NCI-H510A treated with DMSO at 0.1 percent for 48 hours (cell line): ENCODE results near the gene AMOTL1.
"Not testable (repeated sequence)": the region's sequence is repeated elsewhere in the genome, so short reads cannot be mapped to it uniquely, and the experiment has no call there.

Experiments used
- DNase-seq: peaks from one replicate; lab custom pipeline; 2025; lab: John Stamatoyannopoulos, UW

Gene AMOTL1

DNA sequence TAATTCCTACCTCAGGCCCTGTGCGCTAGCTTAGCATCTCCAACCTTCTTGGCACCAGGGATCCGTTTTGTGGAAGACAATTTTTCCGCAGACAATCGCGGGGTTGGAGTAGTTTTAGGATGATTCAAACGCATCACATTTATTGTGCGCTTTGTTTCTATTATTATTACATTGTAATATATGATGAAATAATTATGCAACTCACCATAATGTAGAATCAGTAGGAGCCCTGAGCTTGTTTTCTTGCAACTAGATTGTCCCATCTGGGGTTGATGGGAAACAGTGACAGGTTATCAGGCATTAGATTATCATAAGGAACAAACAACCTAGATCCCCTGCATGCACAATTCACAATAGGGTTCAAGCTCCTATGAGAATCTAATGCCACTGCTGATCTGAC is 52.3 kb downstream of the AMOTL1 start:
- DNase-seq = no peak

DNA sequence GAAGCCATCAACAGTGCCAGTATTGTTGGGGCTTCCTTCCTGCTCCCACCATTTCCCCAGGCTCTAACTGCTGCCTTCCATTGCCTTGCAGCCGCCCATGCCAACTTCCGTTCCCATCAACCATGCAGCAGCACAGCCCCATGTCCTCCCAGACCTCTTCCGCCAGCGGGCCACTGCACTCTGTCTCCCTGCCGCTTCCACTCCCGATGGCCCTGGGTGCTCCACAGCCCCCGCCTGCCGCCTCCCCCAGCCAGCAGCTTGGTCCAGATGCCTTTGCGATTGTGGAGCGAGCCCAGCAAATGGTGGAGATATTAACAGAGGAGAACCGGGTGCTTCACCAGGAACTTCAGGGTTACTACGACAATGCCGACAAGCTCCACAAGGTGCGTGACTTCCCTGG is 53.3 kb downstream of the AMOTL1 start:
- DNase-seq = no peak

DNA sequence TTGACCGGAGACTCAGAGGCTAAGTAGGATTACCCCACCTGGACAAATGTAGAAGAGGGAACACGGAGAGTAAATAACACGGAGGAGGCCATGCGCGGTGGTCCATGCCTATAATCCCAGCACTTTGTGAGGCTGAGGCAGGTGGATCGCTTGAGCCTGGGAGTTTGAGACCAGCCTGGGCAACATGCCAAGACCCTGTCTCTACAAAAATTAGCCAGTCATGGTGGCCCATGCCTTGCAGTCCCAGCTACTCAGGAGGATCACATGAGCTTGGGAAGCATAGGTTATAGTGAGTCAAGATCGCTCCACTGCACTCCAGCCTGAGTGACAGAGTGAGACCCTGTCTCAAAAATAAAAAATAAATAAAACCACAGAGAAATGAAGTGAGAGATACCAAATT is 53.9 kb downstream of the AMOTL1 start:
- DNase-seq = no peak

DNA sequence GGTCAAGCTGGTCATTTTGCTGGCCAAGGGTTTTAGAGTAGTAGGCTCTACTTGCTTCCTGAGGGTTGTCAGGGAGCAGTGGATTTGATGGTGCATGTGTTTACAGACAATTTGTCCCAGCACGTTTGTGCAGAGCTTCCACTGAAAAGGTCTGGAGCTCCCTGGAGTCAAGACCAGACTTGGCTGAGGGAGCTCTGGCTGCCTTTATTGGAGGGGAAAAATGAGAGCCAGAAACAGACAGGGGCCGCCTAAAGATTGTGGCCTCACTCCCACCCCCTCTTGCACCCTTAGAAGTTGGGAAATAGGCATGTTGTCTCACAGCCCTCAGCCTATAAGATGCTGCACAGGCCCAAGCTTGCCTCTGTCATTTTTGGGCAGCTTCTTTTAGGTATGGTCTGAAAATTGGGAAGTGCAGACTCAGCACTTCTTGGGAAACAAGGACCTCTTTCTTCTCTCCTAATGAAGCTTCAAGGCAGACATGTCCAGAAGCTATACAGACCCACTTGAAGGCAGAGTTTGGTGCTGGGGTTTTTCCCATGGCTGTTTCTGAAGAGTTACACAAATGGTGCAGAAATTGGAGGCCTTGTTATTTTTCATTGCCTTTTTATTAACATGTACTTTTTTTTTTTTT is 55.1 kb downstream of the AMOTL1 start:
- no peak for DNase-seq

DNA sequence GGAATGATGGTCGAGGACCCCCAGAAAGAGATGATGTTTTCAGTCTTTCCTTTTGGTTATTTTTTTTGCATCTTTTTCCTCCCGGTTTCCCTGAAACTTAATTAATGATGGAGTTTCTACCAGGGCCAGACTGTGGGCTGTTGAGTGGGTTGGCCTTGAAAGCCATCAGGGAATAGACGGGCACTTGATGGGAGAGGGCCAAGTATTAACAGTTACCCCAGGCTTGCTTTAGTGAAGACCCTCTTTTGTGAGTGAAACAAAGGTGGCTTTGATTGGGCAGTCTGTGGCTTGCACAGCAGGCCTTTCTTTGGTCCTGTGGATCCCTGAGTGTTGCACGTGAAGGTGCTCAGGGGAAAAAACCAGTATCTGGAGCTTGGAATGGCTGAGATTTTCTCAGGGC is 56.9 kb downstream of the AMOTL1 start:
- no peak for DNase-seq

DNA sequence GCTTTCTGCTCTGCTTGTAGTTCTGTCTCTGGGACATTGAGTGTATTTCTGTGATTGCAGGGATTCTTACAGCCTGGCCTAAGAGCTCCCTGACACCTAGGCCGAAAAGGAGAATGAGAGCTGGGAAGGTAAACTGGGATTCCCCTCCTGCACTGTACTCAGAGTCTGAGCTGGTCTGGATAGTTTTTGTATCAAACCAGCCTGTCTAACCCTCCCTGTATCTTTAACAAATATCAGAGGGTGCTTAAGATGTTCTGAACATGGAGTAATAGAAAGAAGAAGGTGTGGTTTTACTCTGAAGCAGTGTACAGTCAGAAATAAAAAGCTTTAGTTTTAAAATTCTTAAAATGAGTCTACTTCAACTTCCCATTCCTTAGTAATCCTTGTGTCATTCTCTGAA is 57.3 kb downstream of the AMOTL1 start:
- DNase-seq = no peak

DNA sequence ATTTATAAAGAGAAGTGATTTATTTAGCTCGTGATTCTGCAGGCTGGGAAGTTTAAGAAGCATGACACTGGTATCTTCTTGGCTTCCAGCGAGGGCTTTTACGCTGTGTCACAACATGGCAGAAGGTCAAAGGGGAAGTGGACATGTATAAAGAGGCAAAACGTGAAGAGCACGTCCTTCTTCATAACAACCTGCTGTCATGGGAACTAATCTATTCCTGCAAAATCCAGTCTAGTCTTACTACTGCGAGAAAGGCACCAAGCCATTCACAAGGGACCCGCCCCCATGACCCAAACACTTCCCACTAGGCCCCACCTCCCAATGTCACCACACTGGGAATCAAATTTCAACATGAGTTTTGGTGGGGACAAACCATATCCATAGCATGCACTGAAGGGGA is 58.3 kb downstream of the AMOTL1 start:
- DNase-seq = no peak

DNA sequence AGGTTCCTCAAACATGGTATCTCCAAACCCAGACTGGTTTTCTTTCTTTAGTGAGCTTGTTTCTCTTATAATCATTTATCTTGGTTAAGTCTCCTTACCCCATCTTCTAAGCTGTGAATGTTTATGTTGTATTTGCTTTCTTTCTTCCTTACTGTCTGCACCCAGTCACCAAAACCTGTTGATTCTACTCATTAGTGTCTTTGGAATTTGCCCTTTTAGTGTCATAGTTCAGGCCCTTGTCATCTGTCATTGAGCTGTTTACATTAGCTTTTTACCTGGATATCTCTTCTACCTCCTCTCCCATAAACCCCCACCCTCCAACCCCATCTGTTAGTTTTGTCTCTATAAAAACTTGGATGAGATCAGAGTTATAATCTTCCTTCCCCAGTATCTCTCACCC is 59.9 kb downstream of the AMOTL1 start:
- DNase-seq = no peak

DNA sequence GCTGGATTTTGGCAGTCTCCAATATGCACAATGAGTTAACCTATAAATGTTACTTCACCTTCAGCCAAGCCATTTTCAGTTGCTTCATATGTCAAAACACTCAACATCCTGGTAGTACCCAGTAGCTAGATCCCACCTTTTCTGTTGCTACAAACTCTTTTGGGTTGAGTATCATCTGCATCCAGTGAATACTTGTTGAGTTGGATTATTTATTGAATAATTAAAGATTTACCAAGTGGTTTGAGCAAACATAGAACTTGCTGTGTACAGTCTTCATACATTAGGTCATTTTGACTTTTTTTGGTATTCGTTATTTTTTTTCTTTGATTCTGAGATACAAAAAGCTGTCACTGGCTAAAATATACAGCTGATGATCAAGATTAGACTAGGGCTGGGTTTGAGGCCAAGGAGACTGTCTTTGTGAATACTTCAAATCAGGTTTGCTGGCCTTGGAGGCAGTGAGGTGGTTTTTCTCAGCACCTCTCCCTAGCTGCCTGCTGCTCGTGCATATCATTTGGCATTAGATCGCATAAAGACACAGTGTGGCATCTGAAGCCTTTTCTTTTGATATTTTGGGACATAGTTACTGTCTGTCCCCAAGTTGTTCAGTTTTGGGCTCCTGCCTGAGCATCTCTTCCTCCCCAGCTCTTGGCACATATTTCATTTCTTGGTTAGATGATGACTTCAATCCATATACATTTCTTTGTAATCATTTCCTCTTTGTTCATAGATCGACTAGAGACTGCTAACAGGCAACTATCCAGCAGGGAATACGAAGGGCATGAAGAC is 62.8 kb downstream of the AMOTL1 start:
- no peak for DNase-seq

DNA sequence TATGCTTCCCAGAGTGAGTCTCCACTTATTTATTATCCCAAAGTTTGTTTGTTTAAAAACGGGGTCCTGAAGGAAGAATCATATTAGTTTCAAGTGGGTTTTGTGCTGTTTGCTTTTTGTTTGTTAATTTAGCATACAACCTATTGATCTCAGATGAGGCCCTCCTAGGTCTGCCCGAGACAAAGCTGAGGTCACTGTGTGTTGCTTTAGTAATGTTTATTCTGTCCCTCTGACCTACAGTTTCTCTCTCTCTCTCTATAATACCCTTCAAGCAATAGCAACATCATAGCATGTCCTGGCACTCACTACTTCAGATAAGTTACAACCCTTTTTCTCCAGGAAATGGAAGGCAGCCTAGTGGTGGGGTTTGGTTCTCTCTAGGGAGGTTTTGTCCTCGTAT is 63.4 kb downstream of the AMOTL1 start:
- no peak for DNase-seq

DNA sequence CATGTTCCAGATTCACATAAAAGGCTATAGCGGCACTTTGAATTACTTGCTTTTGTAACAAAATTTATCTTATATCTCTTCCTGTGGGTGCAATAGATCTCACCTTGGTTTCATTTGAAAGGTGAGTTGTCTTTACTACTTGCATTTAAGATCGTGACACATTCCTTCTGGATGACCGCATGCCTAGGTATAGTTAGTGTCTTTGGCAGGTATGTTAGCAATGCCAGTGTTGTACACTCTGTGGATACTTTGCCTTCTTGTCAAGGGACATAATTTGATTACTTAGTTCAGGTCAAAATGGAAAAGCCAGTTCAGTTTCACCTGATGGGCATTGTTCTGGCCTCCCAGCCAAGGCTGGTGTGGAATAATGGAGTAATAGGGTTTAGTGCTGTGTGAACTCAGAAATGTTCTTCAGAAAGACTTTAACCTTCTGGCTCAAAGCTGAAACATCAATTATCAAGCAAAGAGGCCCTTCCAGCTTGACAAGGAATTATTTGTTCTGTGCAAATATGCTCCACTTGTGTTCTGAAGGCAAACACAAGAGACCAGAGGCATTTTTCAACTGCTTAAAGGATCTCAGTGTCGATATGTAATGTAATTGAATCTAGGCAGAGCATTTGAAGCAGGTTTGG is 64.6 kb downstream of the AMOTL1 start:
- DNase-seq = peak; percentile 4

DNA sequence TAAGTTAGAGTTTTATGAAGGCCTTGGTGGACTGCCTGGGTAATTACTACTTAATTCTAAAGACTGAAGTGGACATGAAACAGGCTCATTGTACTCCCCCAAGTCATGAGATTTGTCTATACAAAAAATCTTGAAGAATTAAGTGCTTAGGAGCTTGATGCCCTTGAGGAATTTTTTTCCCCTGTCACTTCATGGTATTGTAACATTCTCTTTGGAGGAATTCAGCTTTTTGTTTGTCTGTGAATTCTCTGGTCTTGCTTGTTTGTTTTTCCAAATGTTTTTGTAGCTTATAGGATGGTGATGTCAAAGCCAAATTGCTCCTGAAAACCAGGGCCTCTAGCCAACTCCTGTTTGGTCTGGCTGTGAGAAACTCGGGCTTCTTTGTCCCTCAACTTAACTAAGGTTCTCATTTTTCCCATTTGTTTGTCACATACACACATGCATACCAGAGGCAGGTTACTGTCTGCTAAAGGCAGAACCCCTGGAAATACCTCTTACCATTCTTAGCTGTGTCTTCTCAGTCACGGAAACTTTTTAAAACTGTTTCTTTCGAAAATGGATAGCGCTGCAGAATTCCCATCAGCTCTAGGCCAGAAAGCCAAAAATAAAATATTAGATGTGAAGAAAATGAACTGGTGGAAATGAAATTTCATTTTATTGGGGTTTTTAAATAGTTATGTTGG is 66.9 kb downstream of the AMOTL1 start:
- DNase-seq = no peak

DNA sequence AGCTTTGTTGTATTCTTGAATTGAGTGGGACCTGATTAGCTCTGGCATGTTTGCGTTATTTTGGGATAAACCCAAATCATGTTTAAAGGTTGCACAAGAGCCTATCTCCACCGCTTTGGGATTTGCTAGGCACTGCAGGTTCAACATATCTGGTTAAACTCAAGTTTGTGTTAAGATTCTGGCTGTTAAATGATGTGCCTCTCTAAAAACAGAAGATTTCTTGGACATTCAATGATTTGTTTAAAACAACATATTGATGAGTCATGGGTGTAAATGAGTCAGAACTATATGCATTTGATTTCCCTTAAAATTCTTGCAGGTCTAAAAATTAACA is 67.4 kb downstream of the AMOTL1 start:
- DNase-seq = no peak

DNA sequence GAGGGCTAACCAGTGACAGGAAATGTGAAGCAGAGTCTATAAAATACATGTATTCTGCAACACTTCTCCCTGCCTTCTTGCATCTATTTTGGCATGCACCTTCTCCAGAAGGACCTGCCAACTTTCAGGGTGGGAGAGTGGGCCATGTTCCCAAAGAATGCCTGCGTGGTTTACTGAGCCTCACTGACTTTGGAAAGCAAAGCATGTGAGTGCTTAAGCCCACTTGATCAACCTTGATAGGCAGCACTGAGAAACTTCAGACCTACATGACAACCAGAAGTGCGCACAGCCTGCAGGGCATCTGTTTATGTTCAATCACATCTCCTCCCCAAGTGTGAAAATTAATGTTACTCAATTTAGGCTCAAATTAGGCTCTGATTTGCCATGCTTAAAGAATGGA is 69.2 kb downstream of the AMOTL1 start:
- no peak for DNase-seq

DNA sequence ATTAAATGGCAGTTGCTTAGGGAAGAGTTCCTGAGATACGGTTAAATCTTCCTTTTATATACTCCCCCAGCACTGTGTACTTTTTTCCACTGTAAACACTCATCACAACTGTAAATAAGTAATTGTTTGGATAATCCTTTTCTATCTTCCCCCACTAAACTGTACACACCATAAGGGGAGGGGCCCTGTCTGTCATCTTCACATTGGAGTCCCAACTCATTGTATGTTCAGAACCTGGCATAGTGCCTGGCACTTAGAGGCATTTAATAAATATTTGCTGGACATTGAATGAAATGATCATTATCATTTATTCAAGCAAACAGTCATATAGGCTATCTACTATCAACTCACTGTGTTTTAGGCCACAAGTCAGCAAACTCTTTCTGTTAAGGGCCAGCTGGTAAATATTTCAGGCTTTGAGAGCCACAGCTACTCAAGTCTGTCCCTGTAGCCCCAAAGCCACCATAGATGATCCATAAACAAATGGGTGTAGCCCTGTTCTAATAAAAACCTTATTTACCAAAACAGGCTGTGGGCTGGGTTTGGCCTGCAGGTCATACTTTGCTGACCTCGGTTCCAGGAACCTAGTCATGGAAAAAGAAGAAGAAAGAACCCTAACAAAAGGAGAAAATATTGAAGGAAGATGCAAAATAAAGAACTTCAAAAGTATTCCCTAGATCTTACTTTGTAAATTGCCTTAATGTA is 70.0 kb downstream of the AMOTL1 start:
- DNase-seq = peak; percentile 25

DNA sequence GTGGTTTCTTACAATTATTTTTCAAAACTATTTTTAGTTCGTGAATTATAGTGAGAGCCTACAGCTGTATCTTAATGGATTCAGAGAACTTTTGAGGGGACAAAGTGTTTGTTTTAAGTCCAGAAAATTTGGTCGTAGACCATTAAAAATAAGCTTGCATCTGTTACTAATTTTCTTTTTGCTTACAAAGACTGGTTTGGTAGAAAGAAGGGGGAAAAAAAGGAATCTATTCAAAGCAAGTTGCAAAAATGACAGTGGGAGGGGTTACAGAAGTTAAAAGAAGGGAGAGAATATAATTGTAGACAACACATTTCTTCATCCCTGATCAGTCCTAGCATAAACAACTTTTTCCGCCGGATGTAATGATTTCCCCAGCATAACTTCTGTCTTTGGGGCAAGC is 72.1 kb downstream of the AMOTL1 start:
- DNase-seq = no peak

DNA sequence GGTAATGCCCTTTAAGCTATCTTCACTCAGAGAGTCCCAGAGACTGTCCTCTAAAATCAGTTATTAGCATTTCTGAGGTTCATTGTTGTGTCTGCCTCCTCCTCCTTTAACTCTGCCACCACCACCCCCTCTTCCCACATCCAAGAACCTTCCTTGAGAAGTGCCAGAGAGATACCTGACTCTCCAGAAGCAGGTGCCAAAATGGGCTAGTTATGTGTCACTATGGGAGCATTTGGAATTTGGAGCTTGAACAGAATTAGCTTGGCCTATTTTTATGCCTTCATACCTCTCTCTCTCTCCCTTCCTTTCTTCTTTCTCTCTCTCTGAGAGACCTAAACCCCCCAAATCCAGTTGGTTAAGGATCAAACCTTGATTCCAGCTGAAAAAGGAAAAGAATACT is 75.9 kb downstream of the AMOTL1 start:
- no peak for DNase-seq

DNA sequence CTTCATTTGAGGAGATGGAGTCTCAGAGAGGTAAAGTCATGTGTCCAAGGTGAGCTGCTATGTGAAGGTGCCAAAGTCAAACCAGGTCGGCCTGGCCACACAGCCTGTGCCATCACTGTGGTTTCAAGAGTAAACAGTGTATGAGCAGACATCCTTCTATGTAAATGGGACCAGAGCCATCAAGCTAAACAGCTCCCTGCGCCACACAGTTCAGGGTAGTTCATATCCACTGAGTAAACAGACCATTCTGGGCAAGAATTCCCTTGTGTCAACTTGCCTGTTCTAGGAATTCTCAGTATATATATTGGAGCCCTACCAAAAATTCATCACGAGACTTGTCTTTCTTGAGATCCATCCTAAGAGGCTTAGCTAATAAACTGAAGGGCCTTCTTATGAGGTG is 77.5 kb downstream of the AMOTL1 start:
- DNase-seq = peak; percentile 40

DNA sequence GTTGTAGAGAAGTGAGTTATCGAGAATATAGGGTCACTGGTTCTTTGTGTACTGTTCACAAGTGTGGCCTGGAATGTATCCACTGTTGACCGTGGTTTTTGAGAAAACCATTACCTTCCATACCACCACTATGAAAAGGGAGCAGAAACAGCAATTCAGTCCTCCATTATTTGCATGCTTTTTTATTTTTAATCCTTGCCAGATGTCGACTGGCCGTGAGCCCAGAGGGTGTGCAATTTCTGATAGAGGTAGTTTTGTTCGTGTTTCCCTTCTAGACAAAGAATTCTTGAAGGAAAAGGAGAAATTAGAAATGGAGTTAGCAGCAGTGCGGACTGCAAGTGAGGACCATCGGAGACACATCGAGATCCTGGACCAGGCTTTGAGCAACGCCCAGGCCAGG is 81.7 kb downstream of the AMOTL1 start:
- DNase-seq = no peak

DNA sequence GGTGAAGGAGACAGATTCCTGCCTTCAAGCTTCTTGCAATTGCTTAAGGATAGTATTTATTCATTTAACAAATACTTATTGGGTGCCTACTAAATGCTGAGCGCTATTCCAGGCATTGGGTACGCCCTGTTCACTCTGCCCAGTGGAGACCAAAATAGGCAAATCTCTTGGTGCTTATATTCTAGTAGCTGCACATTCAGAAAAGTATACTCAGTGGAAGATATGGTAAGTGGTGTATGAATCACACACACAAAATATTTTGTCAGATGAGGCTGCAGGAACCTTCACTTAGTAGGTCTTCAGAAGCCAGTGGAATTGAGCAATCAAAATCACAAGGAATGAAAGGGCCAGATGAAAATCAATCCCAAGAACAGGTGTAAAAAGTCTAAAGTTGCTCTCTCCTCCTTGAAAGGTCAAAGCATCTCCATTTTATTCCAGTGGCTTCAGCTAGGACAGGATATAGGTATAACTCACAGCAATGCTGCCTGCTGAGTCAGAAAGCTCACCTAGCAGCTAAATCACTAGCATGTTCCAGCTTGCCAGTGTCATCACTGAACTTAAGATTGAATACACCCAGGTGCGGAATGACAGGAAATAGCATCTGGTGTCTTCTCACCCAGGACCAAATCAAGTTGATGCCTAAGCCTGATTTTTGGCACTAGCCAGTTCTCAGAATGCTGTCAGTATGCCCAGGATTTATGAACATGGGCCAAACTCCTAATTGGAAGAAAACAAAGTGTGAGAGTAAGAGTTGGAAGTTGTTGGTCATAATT is 83.9 kb downstream of the AMOTL1 start:
- DNase-seq = peak; percentile 9

DNA sequence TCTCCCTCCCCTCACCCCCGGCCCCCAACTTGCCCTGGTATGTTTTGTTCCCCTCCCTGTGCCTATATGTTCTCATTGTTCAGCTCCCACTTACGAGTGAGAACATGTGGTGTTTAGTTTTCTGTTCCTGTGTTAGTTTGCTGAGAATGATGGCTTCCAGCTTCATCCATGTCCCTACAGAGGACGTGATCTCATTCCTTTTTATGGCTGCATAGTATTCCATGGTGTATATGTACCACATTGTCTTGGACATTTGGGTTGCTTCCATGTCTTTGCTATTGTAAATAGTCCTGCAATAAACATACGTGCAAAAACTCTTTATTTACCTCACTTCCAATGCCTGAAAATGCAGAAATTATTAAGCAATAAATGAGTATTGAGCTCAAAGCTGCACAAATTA is 85.1 kb downstream of the AMOTL1 start:
- DNase-seq = not testable (repeated sequence)

DNA sequence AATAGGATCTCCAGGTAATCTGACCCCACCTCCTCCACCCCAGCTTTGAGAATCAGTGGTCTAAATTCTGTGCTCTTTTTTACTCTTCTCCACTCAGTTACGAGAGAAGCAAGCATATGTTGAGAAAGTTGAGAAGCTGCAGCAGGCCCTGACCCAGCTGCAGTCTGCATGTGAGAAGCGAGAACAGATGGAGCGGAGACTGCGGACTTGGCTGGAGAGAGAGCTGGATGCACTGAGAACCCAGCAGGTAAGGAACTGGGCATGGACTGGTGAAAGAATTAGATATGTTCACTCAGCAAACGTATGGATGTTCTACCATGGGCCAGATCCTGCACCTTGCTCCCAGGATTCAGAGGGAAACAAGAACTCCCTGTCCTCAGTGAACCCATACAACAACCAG is 85.7 kb downstream of the AMOTL1 start:
- DNase-seq = no peak
